ENCODE measurements around the gene MAP1LC3B.
A peak's percentile ranks its signal among the peaks of the same experiment; 100 is the strongest.

The MAP1LC3B gene

DNA sequence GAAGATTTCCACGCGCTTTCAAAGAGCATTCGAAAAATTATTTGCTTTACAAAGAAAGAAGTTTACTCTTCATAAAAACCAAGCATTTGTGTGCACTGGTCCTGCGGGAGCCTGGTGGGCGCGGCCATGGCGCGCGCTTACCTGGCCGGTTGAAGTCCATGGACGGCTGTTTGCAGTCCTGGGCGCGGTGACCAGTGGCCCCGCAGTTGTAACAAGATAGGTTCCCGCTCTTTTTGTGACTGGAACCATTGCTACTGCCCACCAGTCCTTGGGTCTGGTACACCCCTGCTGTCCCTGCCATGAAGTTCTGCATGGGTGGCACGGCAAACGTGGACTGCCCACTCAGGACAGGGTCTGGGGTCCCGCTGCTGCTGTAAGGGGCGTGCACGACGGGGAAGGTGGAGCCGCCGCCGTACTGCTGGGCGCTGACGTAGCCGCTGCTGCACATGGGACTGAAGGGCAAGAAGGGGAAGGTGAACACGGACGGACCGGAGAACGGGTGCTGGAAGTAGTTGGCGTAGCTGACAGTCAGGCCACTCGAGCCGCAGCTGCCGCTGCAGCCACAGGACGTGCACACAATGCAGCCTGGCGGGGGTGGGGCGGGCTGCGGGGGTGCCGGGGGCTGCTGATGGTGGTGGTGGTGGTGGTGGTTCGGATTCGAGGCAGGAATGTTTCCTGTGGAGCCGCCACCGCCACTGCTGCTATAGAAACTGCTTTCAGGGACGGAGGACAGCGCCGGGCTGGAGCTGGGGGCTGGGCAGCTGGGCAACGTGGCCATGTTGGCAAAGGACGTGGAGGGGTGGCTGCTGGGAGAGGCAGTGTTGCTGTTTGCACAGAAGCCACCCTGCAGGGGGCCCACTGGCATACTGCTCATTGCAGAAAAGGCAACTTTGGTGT is 19.5 kb downstream of the MAP1LC3B start:
- no peak for DNase-seq

DNA sequence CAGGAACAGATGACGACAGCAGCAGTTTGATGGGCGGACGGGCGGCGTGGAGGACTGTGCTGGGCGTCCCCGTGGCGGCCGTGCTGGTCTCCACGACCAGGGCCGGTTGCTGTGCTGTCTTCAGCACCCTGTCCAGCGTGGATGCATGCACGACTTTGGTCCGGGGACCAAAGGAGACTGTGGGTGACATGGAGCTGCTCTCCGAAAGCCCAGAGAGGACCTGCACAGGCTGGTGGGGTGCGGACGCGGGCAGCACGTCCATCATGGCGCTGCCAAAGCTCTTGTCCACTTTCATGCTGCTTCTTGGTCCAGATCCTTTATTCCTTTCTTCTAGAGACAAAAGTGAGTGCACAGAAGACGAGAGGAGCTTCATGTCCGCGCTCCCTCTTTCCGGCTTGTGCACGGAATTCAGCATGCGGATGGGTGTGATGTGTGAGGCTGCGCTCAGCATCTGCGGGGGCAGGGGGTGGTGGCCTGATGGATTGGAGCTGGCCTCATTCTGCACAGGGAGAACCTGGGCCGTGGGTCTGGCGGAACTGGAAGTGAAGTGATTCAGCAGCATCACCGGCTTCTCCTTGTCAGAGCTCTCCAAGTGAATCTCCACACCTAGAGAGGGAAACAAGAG is 20.3 kb downstream of the MAP1LC3B start:
- no peak for DNase-seq

- no peak for DNase-seq
Observed at GRCh38 chr16:87412996-87413421, 20.9 kb downstream of the MAP1LC3B start.

DNA sequence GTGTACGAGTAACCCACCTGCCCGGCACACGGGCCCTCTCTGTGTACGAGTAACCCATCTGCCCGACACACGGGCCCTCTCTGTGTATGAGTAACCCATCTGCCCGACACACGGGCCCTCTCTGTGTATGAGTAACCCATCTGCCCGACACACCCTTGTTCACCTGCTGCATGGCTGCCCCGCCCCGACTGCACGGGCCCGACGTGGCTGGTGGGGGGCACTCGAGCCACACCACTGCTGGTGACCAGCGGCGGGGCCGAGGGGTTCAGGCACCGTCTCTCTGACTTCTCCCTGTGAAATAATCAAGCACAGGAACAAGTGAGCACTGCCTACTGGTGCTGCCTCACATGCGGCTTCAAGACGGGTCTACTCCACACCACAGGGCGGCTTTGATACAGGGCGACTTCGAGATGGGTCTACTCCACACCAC is 22.1 kb downstream of the MAP1LC3B start:
- DNase-seq: no peak

DNA sequence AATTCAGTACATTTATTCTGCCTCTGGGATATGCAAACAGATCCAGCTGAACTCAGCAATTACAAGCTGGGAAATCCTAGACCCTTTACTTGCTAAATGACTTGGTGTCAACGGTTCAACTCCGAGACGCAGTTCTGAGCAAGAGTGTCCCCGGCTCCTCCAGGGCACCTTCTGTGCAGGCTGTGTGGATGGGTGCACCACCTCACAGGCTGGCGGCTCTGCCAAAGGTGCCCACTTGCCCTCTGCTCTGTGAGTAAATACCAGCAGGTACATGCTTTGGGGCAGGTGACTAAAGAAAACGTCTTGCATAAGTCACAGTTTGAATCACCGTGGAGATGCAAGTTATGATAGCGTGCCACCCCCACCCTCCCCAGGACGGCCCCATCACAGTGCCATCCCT is 23.3 kb downstream of the MAP1LC3B start:
- no peak for DNase-seq

DNA sequence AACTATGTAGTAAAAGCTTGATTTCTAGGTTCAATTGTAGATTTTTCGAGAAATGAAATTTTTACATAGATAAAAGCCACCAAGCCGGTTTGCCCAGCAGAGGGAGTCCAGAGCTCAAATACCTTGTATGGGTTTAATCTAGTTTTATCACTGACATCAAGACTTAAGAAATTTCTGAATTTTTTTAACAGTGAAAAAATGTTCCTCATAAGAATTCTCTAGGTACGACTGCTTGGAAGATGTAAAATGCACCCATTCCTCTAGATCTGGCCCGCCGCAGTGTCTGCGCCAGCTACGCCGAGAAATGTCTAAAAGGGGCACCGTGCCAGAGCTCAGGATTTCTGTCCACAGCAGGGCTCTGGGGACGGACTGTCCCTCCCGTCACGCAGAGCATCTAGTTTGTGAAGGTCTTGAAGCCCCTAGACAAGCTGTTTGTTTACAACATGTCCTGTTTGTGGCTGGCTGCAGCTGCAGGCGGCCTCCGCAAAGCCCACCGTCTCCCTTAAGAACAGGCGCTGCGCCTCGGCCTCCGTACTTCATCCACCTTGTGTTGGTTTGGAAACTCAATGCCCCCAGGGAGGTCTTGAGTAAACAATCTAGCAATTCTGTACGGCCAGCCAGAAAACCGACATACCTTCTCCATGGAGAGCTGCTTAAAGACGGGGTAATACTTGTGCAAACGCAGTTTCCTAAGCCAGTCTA is 24.8 kb downstream of the MAP1LC3B start:
- DNase-seq: peak in 1 of 2 experiments; percentile 17

DNA sequence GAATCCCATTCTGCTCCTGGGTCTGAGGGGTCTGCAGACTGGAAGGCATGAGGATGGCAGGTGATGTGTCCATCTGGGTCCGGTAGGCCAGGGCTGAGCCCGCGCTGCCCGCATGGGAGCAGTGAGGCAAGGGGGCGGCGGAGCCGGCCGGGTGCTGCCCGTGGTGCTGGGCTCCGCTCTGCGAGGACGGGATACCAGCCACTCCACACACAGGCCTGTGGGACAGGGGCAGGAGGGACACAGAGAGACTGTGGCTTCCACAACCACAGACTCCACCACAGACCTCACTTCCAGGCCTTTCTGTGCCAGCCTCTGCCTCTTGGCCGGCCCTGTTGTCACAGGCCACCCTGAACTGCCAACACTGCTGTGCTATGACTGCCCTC is 25.4 kb downstream of the MAP1LC3B start:
- DNase-seq: no peak

DNA sequence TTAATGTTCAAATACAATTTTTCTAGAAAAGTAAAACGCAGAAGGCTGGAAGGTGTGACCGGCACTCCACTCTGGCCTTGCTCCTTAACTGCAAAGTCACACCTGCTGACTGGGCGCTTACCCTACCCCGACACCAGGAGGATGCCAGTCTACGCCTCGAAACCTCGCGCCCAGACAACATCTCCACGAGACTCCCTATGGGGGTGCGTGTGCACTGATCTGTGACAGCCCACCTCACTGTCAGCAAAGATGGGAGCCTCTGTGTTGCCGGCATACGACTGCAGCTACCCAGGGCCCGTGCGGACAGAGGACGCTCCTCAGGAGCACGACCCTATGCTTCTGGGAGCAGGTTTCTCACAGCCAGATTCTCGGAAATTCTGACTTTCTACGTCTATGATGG is 26.1 kb downstream of the MAP1LC3B start:
- DNase-seq: no peak

GRCh38 chr16:87418644-87419043 is 26.5 kb downstream of the MAP1LC3B start:
- DNase-seq: no peak

- DNase-seq: no peak
Observed at GRCh38 chr16:87420026-87421002, 28.2 kb downstream of the MAP1LC3B start.

GRCh38 chr16:87421003-87421912 is 29.1 kb downstream of the MAP1LC3B start:
- no peak for DNase-seq

DNA sequence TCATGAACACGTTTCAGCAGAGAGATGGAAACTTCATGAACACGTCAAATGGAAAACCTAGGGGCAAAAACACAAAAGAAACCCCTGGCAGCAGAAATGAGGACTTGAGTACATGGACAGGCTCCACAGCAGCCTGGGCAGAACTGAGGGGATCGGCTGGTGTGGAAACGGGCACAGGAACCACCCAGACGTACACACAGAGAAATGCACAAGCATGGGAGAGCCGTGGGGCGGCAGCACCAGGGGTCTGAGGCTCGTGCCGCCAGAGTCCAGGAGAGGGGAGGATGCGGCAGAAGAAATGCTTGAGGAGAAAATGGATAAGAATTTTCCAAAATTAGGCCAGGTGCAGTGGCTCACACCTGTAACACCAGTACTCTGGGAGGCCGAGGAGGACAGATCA is 30.0 kb downstream of the MAP1LC3B start:
- no peak for DNase-seq

DNA sequence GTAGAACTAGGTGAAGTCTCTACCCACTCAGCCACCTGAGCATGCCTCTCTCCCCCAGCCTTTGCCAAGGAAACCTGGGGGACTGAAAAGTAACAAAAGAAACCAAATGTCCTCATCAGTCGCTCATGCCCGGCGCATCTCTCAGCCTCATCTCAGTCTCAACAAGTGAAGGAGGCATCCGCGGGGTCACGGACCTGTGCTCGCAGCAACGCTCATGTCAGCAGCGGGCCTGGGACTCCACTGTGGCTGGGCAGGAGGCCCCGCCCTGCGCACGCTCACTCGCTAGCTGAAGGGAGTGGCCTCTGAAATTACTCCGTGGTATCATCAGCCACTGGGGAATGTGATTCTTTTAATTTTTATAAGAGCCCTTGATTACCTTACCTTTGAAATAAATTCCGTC is 31.3 kb downstream of the MAP1LC3B start:
- DNase-seq: no peak

- no peak for DNase-seq
Observed at GRCh38 chr16:87424266-87424665, 32.1 kb downstream of the MAP1LC3B start.

DNA sequence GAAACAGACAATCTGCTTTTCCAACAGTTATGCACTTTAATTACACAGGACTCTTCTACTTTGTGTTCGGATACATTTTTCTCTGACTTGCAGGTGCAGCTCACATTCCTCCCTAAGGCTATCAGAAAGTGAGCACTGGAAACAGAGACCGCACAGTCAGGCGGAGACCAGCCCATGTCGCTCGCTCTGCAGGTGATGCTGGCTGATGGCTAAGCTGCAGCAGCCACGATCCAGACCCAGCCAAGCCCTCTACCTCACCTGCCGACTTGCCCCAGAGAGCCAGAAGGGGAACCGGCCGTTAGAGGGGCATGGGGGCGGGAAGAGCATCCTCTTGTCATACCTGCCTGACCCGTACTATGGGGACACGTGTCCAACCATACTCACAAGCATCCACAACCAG is 33.8 kb downstream of the MAP1LC3B start:
- DNase-seq: no peak

DNA sequence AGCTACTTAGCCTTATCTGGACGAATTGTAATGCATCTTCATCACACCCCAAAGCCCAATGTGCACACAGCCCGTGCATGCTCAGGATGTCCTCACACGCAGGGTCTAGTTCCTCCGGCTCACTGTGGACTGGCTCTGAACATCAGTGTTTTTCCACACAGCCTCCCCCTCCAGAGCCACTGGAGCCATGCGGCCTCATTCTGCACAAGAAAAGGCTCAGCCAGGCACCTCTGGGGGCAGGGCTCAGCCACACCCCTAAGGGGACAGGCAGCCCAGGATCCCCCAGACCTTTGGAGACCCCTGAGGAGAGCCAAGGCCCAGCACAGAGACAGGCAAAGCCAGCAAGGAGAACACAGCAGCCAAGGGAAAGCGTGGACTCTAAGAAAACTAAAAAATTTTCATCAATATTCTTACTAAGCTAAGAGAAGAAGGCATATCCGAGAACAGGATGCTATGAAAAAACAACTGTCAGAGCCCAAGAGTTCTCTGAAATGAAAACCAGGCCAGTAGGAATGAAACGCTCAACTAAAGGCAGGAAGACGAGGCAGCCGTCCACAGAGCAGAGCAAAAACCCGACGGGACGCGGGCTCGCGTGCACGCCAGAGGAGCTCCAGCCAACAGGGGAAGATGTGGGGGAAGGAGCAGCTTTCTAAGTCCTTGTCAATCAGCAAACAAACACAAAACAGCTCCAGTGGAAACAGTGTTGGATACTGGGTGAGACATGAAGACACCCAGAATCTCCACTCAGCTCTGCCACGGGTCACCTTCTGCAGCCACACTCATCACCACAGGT is 34.5 kb downstream of the MAP1LC3B start:
- DNase-seq: no peak

DNA sequence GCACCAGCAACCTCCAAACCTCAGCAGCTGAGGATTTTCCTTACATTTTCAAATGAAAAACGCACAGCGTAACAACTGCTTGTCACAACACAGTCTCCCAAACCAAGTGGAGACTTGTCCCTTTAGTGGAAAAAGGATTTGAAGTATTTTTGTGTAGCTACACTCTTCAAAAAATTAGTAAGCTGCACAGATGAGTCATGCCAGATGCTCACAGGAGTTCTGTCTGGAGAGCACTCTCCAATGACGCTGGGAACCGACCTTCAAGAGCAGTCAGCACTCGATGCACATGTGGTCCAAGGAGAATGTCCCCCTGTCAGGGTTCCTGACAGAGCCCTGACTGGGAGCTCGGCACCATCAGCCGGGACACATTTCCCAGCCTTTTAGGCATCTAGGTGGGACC is 39.8 kb downstream of the MAP1LC3B start:
- DNase-seq: no peak

DNA sequence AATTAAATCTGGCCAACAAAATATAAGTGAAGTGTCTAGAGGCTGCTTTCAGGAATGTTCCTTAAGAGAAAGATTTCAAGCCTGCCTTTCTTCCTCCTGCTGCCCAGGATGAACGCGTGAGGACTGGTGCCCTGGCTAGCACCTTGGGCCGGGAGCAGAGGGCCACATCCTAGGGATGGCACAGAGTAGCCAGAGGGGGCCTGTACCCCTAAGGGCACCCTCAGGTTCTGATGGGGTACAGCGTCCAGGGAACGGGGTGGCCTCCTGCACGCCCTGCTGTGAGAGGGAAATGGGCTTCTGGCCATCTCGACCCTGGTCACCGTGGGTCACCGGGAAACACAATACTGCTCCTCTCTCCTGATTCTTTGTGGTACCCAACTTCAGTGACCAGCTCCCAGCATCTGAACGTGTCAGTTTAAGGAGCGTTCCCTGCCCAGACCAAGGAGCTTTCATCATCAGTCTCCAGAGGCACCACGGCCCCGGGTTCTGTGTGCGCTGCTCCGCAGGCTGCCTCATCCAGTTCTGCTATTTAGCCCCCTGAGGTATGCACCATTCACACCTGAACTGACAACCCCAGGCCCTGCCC is 40.3 kb downstream of the MAP1LC3B start:
- DNase-seq: no peak

DNA sequence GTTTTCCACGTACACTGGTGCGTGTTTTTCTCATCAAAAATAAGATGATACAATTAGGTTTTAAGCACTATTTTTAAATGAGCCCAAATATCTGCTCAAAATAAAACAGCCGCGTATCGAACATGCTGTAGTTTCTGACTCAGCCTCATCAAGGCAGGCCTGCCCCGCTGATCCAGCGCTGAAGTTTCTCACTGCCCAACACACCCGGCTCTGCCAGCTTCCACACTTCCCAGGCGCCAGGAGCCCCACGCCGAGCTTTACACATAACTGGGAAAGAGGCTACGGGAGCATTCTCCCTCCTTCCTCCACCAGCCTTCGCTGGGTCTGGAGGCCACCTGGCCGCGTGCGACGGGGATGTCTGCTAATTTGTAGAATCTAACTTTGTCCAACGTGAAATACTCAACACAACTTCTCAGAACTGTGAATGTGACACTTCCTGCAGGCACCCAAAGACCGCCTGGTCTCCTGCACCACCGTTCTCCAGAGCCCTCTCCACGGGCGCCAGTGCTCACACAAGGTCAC is 42.1 kb downstream of the MAP1LC3B start:
- no peak for DNase-seq

All from SHP77 (cell line).